ENCODE data around the gene SGCB. TPM values are rescaled to one million over a fixed set of nuclear protein-coding genes. Genes with fewer than 3 reads are reported as not detected.

SGCB gene
- total and polyA plus RNA-seq, 9 donors, result 79.7 to 153 (median 137) TPM

DNA sequence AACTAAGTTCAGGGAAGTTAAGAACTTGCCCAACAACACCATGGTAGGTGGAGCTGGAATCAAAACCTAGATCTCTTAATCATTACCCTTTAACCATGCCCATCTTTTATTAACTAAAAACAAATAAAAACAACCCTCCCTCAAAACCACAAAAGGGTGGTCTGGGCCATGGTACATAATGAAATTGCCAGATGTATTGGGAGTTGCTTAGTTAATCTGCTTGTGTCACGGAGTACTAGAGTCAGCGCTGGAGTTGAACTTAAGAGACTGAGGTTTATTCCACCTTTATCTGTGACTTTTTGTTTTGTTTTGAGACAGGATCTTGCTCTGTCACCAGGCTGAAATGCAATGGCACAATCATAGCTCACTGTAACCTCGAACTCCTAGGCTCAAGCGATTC, 31.2 kb downstream of the SGCB start:
- WGBS (ENCODE audit: insufficient coverage), result 91% methylated on average over 4 of the region's 4 CpGs
- no peak for DNase-seq
- Histone ChIP-seq H3K4me3 (ENCODE audit: low read length) (no peak overlapping the region), H3K4me1 (ENCODE audit: control insufficient read depth, insufficient read depth, low read length) (no peaks in the 10 kb centered on the region), H3K27ac (ENCODE audit: low read length) (no peak overlapping the region), H3K36me3 (ENCODE audit: control insufficient read depth, insufficient read depth, low read length) (no peaks in the 10 kb centered on the region), H3K27me3 (ENCODE audit: control insufficient read depth, insufficient read depth, low read length) (no peaks in the 10 kb centered on the region), H3K9me3 (replicated peaks; ENCODE audit: control insufficient read depth, low read depth, low read length) (no peaks in the 10 kb centered on the region)

DNA sequence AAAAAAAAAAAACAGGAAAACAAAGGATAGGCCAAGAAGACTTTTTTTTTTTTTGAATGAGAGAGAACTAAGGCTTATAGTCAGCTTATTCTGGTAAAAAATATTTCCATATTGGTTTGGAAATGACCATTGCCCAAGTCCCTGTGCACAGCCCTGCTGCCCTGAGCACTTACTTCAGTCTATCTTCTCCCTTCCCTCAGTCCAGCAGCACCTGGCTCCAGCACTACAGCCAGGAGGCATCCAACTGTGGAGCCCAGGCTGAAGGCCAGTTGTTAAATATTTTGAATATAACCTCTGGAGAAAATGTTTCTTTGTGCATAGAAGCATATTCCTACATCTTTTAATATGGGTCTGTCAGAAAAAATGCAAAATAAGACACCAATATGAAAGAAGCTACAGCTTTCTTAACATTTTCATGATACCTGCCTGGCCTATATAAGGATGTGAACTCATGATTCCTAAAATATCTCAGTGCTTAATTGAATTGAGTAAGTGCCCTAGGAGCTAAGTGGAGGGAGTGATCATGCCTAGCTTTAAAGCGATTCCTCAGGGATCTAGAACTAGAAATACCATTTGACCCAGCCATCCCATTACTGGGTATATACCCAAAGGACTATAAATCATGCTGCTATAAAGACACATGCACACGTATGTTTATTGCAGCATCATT, 32.4 kb downstream of the SGCB start:
- H3K36me3 ChIP-seq (ENCODE audit: control insufficient read depth, insufficient read depth, low read length), result no peaks in the 10 kb centered on the region
- H3K27me3 ChIP-seq (ENCODE audit: control insufficient read depth, insufficient read depth, low read length), result no peaks in the 10 kb centered on the region
- DNase-seq, result no peak
- H3K27ac ChIP-seq (ENCODE audit: low read length), result no peak overlapping the region
- no peaks in the 10 kb centered on the region for H3K4me1 ChIP-seq (ENCODE audit: control insufficient read depth, insufficient read depth, low read length)
- H3K4me3 ChIP-seq (ENCODE audit: low read length), result no peak overlapping the region
- WGBS (ENCODE audit: insufficient coverage), result no CpG with 5 or more reads among the region's 2 CpGs
- H3K9me3 ChIP-seq (replicated peaks; ENCODE audit: control insufficient read depth, low read depth, low read length), result no peaks in the 10 kb centered on the region

DNA sequence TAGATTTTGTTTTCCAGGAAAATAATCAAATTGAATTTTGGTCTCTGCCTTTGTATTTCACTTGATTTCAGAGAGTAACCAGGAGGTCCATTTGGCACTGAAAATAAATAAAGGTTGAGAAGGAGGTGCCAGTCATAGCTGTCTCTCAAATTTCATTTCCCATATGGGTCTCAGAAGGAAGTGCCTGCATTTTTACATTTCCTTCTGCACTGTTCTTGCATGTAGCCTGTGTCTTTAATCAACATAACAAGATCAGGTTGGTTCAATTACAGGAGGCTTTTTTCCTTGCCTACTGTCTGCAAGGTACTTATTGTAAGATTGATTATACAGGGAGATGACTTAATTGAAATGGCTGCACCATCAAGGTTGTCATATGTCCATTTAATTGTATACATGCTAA, 33.7 kb downstream of the SGCB start:
- Histone ChIP-seq H3K27me3 (ENCODE audit: control insufficient read depth, insufficient read depth, low read length) (no peaks in the 10 kb centered on the region), H3K9me3 (replicated peaks; ENCODE audit: control insufficient read depth, low read depth, low read length) (no peaks in the 10 kb centered on the region), H3K36me3 (ENCODE audit: control insufficient read depth, insufficient read depth, low read length) (no peaks in the 10 kb centered on the region), H3K4me1 (ENCODE audit: control insufficient read depth, insufficient read depth, low read length) (no peaks in the 10 kb centered on the region), H3K27ac (ENCODE audit: low read length) (no peak overlapping the region), H3K4me3 (ENCODE audit: low read length) (no peak overlapping the region)
- no peak for DNase-seq

DNA sequence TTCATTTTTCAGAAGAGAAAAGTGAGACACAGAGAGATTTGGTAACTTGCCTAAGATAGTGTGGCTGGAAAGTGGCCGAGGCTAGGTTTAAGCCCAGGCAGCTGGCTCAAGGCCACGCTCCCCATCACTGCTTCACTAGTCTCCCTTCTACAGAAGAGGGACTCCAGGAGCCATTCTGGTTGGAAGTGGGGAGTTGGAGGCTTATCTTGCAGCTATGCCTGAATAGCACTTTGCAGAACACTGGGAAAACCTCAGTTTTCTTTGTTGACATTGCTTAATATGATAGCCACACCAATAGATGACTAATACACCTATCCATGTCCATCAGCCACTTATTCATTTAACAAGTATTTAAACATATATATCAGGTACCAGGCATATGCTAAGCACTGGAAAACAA, 36.5 kb downstream of the SGCB start:
- WGBS (ENCODE audit: insufficient coverage), result no CpG with 5 or more reads among the region's 2 CpGs
- no peak for DNase-seq
- H3K27ac ChIP-seq (ENCODE audit: low read length), result no peak overlapping the region
- H3K27me3 ChIP-seq (ENCODE audit: control insufficient read depth, insufficient read depth, low read length), result no peaks in the 10 kb centered on the region
- H3K4me3 ChIP-seq (ENCODE audit: low read length), result no peak overlapping the region
- no peaks in the 10 kb centered on the region for H3K9me3 ChIP-seq (replicated peaks; ENCODE audit: control insufficient read depth, low read depth, low read length)
- H3K4me1 ChIP-seq (ENCODE audit: control insufficient read depth, insufficient read depth, low read length), result no peaks in the 10 kb centered on the region
- H3K36me3 ChIP-seq (ENCODE audit: control insufficient read depth, insufficient read depth, low read length), result no peaks in the 10 kb centered on the region

DNA sequence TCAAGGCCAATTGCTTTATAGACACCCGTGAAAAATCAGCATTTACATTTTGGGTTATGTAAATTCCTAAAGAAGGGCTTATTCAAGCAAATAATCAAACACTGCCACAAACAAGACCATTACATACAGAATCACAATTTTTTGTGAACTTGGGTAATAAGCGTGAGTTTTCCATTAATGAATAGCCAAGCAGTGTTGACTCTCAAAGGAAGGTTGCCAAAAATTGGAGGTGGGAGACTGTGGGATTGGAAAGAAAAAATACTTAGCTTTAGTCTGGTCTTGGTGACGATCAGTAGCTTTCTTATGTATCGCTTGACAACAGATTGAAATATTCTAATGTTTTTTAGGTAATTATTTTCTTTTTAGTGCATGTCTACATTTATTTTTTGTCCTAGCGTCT, 38.8 kb downstream of the SGCB start:
- no peak overlapping the region for H3K27ac ChIP-seq (ENCODE audit: low read length)
- H3K27me3 ChIP-seq (ENCODE audit: control insufficient read depth, insufficient read depth, low read length), result no peaks in the 10 kb centered on the region
- no peak for DNase-seq
- no CpG with 5 or more reads among the region's 5 CpGs for WGBS (ENCODE audit: insufficient coverage)
- no peak overlapping the region for H3K4me3 ChIP-seq (ENCODE audit: low read length)
- no peaks in the 10 kb centered on the region for H3K9me3 ChIP-seq (replicated peaks; ENCODE audit: control insufficient read depth, low read depth, low read length)
- no peaks in the 10 kb centered on the region for H3K36me3 ChIP-seq (ENCODE audit: control insufficient read depth, insufficient read depth, low read length)
- no peaks in the 10 kb centered on the region for H3K4me1 ChIP-seq (ENCODE audit: control insufficient read depth, insufficient read depth, low read length)

DNA sequence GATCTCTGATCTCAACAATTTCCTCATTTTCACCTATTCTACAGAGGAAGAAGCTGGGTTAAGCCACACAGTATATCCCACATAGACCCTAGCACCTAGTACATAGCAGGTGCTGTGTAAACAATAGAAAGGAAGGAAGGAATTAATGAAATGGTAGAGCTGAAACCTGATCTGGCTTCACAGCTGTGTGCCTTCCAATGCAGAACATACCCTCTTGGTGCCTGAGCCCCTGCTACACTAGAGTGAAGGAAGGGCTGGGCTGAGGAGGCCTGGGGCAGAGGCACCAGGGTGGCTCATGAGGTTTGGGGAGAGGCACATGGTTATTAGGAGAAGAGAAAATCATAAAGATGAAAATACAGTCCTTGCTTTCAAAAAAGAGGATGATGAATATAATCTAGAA, 39.3 kb downstream of the SGCB start:
- Histone ChIP-seq H3K9me3 (replicated peaks; ENCODE audit: control insufficient read depth, low read depth, low read length) (no peaks in the 10 kb centered on the region), H3K27me3 (ENCODE audit: control insufficient read depth, insufficient read depth, low read length) (no peaks in the 10 kb centered on the region), H3K4me3 (ENCODE audit: low read length) (no peak overlapping the region), H3K36me3 (ENCODE audit: control insufficient read depth, insufficient read depth, low read length) (no peaks in the 10 kb centered on the region), H3K27ac (ENCODE audit: low read length) (no peak overlapping the region), H3K4me1 (ENCODE audit: control insufficient read depth, insufficient read depth, low read length) (no peaks in the 10 kb centered on the region)
- no peak for DNase-seq

DNA sequence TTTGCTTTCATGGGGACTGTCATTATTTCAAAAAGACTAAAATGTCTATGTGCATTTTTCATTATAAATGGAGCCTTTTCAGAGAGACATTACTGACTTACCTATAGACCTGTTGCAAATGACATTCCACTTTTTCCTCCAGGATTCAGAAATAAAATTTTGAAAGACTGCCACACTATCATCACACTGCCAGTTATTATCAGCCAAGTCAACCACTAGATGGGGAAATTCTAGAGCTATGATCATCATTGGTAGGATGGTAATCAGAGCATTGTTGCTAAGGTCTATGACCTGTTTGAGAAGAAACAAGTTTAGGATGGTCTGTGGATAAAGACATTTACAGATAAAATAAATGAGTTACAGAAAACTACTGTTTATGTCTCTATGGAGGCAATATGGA, 40.5 kb downstream of the SGCB start:
- no peaks in the 10 kb centered on the region for H3K4me1 ChIP-seq (ENCODE audit: control insufficient read depth, insufficient read depth, low read length)
- no peak for DNase-seq

DNA sequence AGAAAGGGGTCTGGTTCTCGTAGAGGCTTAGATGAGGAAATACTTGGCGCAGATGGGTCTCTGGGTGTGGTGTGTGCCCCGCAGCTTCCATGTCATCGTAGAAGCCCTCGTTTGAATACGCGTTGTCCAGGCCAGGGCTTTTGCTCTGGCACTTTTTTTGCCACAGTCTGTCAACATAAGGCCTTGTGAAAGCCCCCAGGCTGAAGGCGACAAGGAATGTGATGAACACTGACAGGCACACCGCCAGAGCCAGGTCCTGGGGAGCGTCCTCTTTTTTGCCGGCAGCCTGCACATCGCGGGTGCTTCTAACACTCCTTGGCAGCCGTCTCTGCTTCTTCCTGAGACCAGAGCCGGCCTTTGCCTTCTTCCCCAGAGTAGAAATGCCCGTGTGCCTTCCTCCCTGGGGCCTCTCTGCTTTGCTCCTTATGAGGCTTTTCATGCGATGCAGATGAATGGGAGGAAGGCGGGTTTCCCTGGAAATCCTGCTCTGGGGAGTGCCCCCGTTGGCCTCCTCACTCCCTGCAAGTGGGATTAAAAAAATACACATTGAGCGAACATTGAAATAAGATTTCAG, 42.4 kb downstream of the SGCB start:
- 67% methylated on average over 12 of the region's 20 CpGs for WGBS (ENCODE audit: insufficient coverage)
- Histone ChIP-seq H3K9me3 (replicated peaks; ENCODE audit: control insufficient read depth, low read depth, low read length) (peaks cover 7% of the 10 kb centered on the region), H3K36me3 (ENCODE audit: control insufficient read depth, insufficient read depth, low read length) (no peaks in the 10 kb centered on the region), H3K27ac (ENCODE audit: low read length) (no peak overlapping the region), H3K4me3 (ENCODE audit: low read length) (no peak overlapping the region), H3K27me3 (ENCODE audit: control insufficient read depth, insufficient read depth, low read length) (no peaks in the 10 kb centered on the region), H3K4me1 (ENCODE audit: control insufficient read depth, insufficient read depth, low read length) (no peaks in the 10 kb centered on the region)
- no peak for DNase-seq

More for the DNA sequence above, 40.5 kb downstream of the SGCB start:
- no peaks in the 10 kb centered on the region for H3K9me3 ChIP-seq (replicated peaks; ENCODE audit: control insufficient read depth, low read depth, low read length)
- no peaks in the 10 kb centered on the region for H3K36me3 ChIP-seq (ENCODE audit: control insufficient read depth, insufficient read depth, low read length)
- H3K27ac ChIP-seq (ENCODE audit: low read length), result no peak overlapping the region
- H3K27me3 ChIP-seq (ENCODE audit: control insufficient read depth, insufficient read depth, low read length), result no peaks in the 10 kb centered on the region
- H3K4me3 ChIP-seq (ENCODE audit: low read length), result no peak overlapping the region

Other genes with a start within 250 kb of the SGCB start
- gene DCUN1D4, start 195.1 kb downstream of the SGCB start, total RNA-seq, result 18.5 TPM
- gene DCUN1D4, start 195.1 kb downstream of the SGCB start, polyA plus RNA-seq (ENCODE audit: insufficient read depth in 1 of 8, insufficient read length in 8 of 8, low replicate concordance in 1 of 8), result 10 to 100 TPM; 19.5 to 25.8 (median 21.8) TPM
- 1.2 TPM for gene LRRC66, start 17.9 kb downstream of the SGCB start, total RNA-seq
- gene LRRC66, start 17.9 kb downstream of the SGCB start, polyA plus RNA-seq (ENCODE audit: insufficient read depth in 1 of 8, insufficient read length in 8 of 8, low replicate concordance in 1 of 8), result 1 to 10 TPM in 5 of 8 donors, under 1 TPM in 3; 0.70 to 2.3 (median 1.2) TPM
- gene SPATA18, start 13.0 kb upstream of the SGCB start, total RNA-seq, result 2.7 TPM
- gene SPATA18, start 13.0 kb upstream of the SGCB start, polyA plus RNA-seq (ENCODE audit: insufficient read depth in 1 of 8, insufficient read length in 8 of 8, low replicate concordance in 1 of 8), result 1 to 10 TPM in 7 of 8 donors, under 1 TPM in 1; 0.97 to 2.4 (median 1.7) TPM